Activated T-cell treated with anti-CD3 and anti-CD28 coated beads, Interleukin-2, amount 50 U/mL, for 24 hours (primary cell): ENCODE data around the gene OPTC.

ENCODE experiments used
- DNase-seq: peaks from one replicate; pipeline ENCODE4 v3.0.0-alpha.2; 2020
- H3K27ac Mint-ChIP-seq: 2 replicates; pipeline ENCODE4 v1.8.0; 2020; ENCODE audit warnings: mild to moderate bottlenecking, mixed read lengths
- H3K27me3 Mint-ChIP-seq: 2 replicates; pipeline ENCODE4 v1.8.0; 2020; ENCODE audit warnings: mixed read lengths
- H3K36me3 Mint-ChIP-seq: 2 replicates; pipeline ENCODE4 v1.8.0; 2020; ENCODE audit warnings: low read depth, mixed read lengths
- H3K4me1 Mint-ChIP-seq: 2 replicates; pipeline ENCODE4 v1.8.0; 2020; ENCODE audit warnings: low read depth, mixed read lengths
- H3K4me3 Mint-ChIP-seq: 2 replicates; pipeline ENCODE4 v1.8.0; 2020; ENCODE audit warnings: mild to moderate bottlenecking, moderate library complexity, mixed read lengths
- H3K9me3 Mint-ChIP-seq: 2 replicates; pipeline ENCODE4 v1.8.0; 2020; ENCODE audit warnings: mixed read lengths

The OPTC gene

GRCh38 chr1:203492082-203492747 is 1.7 kb upstream of the OPTC start:
- Mint-ChIP-seq H3K36me3 (no peaks in the 10 kb centered on the region), H3K27ac (no peak overlapping the region), H3K27me3 (no peaks in the 10 kb centered on the region), H3K4me1 (peaks cover 9% of the 10 kb centered on the region), H3K9me3 (no peaks in the 10 kb centered on the region), H3K4me3 (no peak overlapping the region)
- DNase-seq = no peak

GRCh38 chr1:203492748-203493130 is 1.2 kb upstream of the OPTC start:
- Mint-ChIP-seq H3K9me3 (no peaks in the 10 kb centered on the region), H3K4me1 (peaks cover 5% of the 10 kb centered on the region), H3K36me3 (no peaks in the 10 kb centered on the region), H3K27ac (no peak overlapping the region), H3K27me3 (no peaks in the 10 kb centered on the region), H3K4me3 (no peak overlapping the region)
- DNase-seq = no peak

GRCh38 chr1:203495845-203496244 is 1.9 kb downstream of the OPTC start:
- Mint-ChIP-seq H3K4me3 (no peak overlapping the region), H3K4me1 (peaks cover 1% of the 10 kb centered on the region), H3K9me3 (no peaks in the 10 kb centered on the region), H3K27ac (no peak overlapping the region), H3K27me3 (no peaks in the 10 kb centered on the region), H3K36me3 (no peaks in the 10 kb centered on the region)
- DNase-seq = no peak

GRCh38 chr1:203497269-203497777 is 3.4 kb downstream of the OPTC start:
- Mint-ChIP-seq H3K27me3 (no peaks in the 10 kb centered on the region), H3K4me3 (no peak overlapping the region), H3K36me3 (no peaks in the 10 kb centered on the region), H3K4me1 (peaks cover 1% of the 10 kb centered on the region), H3K9me3 (no peaks in the 10 kb centered on the region), H3K27ac (no peak overlapping the region)
- no peak for DNase-seq

GRCh38 chr1:203499643-203500278 is 5.8 kb downstream of the OPTC start:
- Mint-ChIP-seq H3K9me3 (no peaks in the 10 kb centered on the region), H3K27me3 (no peaks in the 10 kb centered on the region), H3K27ac (no peak overlapping the region), H3K36me3 (no peaks in the 10 kb centered on the region), H3K4me1 (peaks cover 4% of the 10 kb centered on the region), H3K4me3 (no peak overlapping the region)
- DNase-seq = no peak

GRCh38 chr1:203500279-203500678 is 6.3 kb downstream of the OPTC start:
- Mint-ChIP-seq H3K36me3 (no peaks in the 10 kb centered on the region), H3K9me3 (no peaks in the 10 kb centered on the region), H3K27me3 (no peaks in the 10 kb centered on the region), H3K4me1 (peaks cover 4% of the 10 kb centered on the region), H3K4me3 (no peak overlapping the region), H3K27ac (no peak overlapping the region)
- no peak for DNase-seq

GRCh38 chr1:203503836-203504235 is 9.9 kb downstream of the OPTC start:
- DNase-seq = no peak
- Mint-ChIP-seq H3K9me3 (no peaks in the 10 kb centered on the region), H3K36me3 (no peaks in the 10 kb centered on the region), H3K4me3 (no peak overlapping the region), H3K4me1 (peaks cover 4% of the 10 kb centered on the region), H3K27ac (no peak overlapping the region), H3K27me3 (no peaks in the 10 kb centered on the region)

- Mint-ChIP-seq H3K36me3 (no peaks in the 10 kb centered on the region), H3K27me3 (no peaks in the 10 kb centered on the region), H3K27ac (no peak overlapping the region)
These were observed 10.7 kb downstream of the OPTC start for GRCh38 chr1:203504400-203505250.

GRCh38 chr1:203505526-203506204 is 11.7 kb downstream of the OPTC start:
- Mint-ChIP-seq H3K27ac (no peak overlapping the region), H3K36me3 (no peaks in the 10 kb centered on the region), H3K4me3 (no peak overlapping the region), H3K9me3 (no peaks in the 10 kb centered on the region), H3K27me3 (no peaks in the 10 kb centered on the region), H3K4me1 (peaks cover 4% of the 10 kb centered on the region)
- DNase-seq = no peak

More at GRCh38 chr1:203504400-203505250, 10.7 kb downstream of the OPTC start:
- no peaks in the 10 kb centered on the region for H3K9me3 Mint-ChIP-seq
- DNase-seq = peak; percentile 81
- H3K4me1 Mint-ChIP-seq = peaks cover 4% of the 10 kb centered on the region
- H3K4me3 Mint-ChIP-seq = no peak overlapping the region

GRCh38 chr1:203506858-203507626 is 13.1 kb downstream of the OPTC start:
- no peak overlapping the region for H3K4me3 Mint-ChIP-seq
- H3K27me3 Mint-ChIP-seq = no peaks in the 10 kb centered on the region
- no peaks in the 10 kb centered on the region for H3K36me3 Mint-ChIP-seq
- no peak for DNase-seq
- no peak overlapping the region for H3K27ac Mint-ChIP-seq
- H3K4me1 Mint-ChIP-seq = peaks cover 7% of the 10 kb centered on the region
- H3K9me3 Mint-ChIP-seq = no peaks in the 10 kb centered on the region

- H3K9me3 Mint-ChIP-seq = no peaks in the 10 kb centered on the region
- H3K4me1 Mint-ChIP-seq = peaks cover 14% of the 10 kb centered on the region
- no peak overlapping the region for H3K27ac Mint-ChIP-seq
- no peak for DNase-seq
- no peaks in the 10 kb centered on the region for H3K36me3 Mint-ChIP-seq
- H3K27me3 Mint-ChIP-seq = no peaks in the 10 kb centered on the region
- H3K4me3 Mint-ChIP-seq = no peak overlapping the region
These were observed 13.8 kb downstream of the OPTC start for GRCh38 chr1:203507759-203508158.

- Mint-ChIP-seq H3K9me3 (no peaks in the 10 kb centered on the region), H3K27me3 (no peaks in the 10 kb centered on the region), H3K27ac (no peak overlapping the region), H3K4me3 (no peak overlapping the region), H3K4me1 (peaks cover 22% of the 10 kb centered on the region), H3K36me3 (no peaks in the 10 kb centered on the region)
- DNase-seq = no peak
These were observed 14.6 kb downstream of the OPTC start for GRCh38 chr1:203508463-203509073.

- no peaks in the 10 kb centered on the region for H3K27me3 Mint-ChIP-seq
- H3K36me3 Mint-ChIP-seq = no peaks in the 10 kb centered on the region
- no peaks in the 10 kb centered on the region for H3K9me3 Mint-ChIP-seq
- DNase-seq = no peak
- H3K4me1 Mint-ChIP-seq = peaks cover 28% of the 10 kb centered on the region
- no peak overlapping the region for H3K4me3 Mint-ChIP-seq
- no peak overlapping the region for H3K27ac Mint-ChIP-seq
These were observed 15.2 kb downstream of the OPTC start for GRCh38 chr1:203509135-203509534.
